ENCODE results near the gene HPS3.
"Not testable (repeated sequence)": the region's sequence is repeated elsewhere in the genome, so short reads cannot be mapped to it uniquely, and the experiment has no call there.

Gene HPS3

GRCh38 chr3:149195221-149195620 is 65.8 kb downstream of the HPS3 start:
- DNase-seq: no peak

- not testable (repeated sequence) for DNase-seq
Measured at GRCh38 chr3:149196805-149197592, 67.6 kb downstream of the HPS3 start.

- no peak for DNase-seq
Measured at GRCh38 chr3:149197669-149198068, 68.2 kb downstream of the HPS3 start.

GRCh38 chr3:149198611-149199010 is 69.2 kb downstream of the HPS3 start:
- DNase-seq: no peak

GRCh38 chr3:149199474-149199873 is 70.0 kb downstream of the HPS3 start:
- DNase-seq: no peak

GRCh38 chr3:149203758-149204157 is 74.3 kb downstream of the HPS3 start:
- peak; percentile 76 for DNase-seq

GRCh38 chr3:149204390-149204991 is 75.1 kb downstream of the HPS3 start:
- DNase-seq: no peak

GRCh38 chr3:149207475-149207874 is 78.0 kb downstream of the HPS3 start:
- no peak for DNase-seq

- DNase-seq: no peak
Measured at GRCh38 chr3:149209431-149209830, 80.0 kb downstream of the HPS3 start.

- DNase-seq: no peak
Measured at GRCh38 chr3:149212386-149212785, 82.9 kb downstream of the HPS3 start.

GRCh38 chr3:149214702-149215101 is 85.3 kb downstream of the HPS3 start:
- DNase-seq: no peak

GRCh38 chr3:149215515-149215914 is 86.1 kb downstream of the HPS3 start:
- DNase-seq: no peak

- no peak for DNase-seq
Measured at GRCh38 chr3:149216193-149216869, 86.9 kb downstream of the HPS3 start.

- DNase-seq: no peak
Measured at GRCh38 chr3:149217347-149217746, 87.9 kb downstream of the HPS3 start.

GRCh38 chr3:149219380-149220121 is 90.1 kb downstream of the HPS3 start:
- DNase-seq: not testable (repeated sequence)

GRCh38 chr3:149221783-149222517 is 92.5 kb downstream of the HPS3 start, which contains the start of gene CP:
Gene CP (minus strand): TSS chr3:149221829. CDS start chr3:149221792, 37 bp downstream.
- no peak for DNase-seq
